Measurements from ENCODE around the gene TRIM63. TPM values are rescaled to one million over a fixed set of nuclear protein-coding genes. Genes with fewer than 3 reads are reported as not detected.

The TRIM63 gene
- total and polyA plus RNA-seq, 2 donors (not counting 3 experiments of a cell fraction or from before 2014, with no cell fraction given), result not detected

DNA sequence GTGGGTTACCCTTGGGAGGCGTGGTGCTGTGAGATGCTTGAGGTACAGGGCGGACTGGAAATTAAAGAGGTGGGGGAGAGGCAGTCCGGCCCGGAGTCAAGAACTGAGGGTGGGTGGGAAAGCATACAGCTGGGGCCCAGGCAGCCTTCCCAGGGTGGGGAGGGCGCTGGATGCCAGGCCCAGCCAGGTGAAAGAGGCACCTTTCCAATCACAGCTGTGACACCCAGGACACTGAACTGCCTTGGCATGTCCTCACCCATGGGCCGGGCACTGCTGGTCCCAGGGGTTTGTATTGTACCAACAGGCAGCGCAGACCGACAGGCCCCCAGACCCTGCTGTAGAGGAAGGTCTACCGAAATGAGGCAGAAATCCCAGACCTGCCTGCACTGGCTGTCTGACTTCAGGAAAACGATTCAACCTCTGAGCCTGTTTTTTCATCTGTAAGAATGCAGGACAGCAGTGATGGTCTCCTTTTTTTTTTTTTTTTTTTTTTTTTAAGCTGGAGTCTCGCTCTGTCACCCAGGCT is 30.6 kb downstream of the TRIM63 start:
- CTCF ChIA-PET, result interaction anchor here (0.7 to 4.3 kb wide), 25 partner anchors 8 to 751 kb away, joined by 3 to 151 read pairs (median 7); partner anchors contain the start of genes C1orf232, CEP85, PAFAH2 and PIGV
- no peak overlapping the region for H3K9ac ChIP-seq (replicated peaks; ENCODE audit: extremely low read depth, insufficient read depth, low read length)
- H3K79me2 ChIP-seq (ENCODE audit: control insufficient read depth, insufficient read depth, low read length), result no peaks in the 10 kb centered on the region
- no TSS peak for BruUV-seq (replicated peaks)
- no peaks in the 10 kb centered on the region for H3K9me3 ChIP-seq (replicated peaks; ENCODE audit: control insufficient read depth, insufficient read depth, low read length)
- no peaks in the 10 kb centered on the region for H3K36me3 ChIP-seq (ENCODE audit: control insufficient read depth in 2 of 2, extremely low read depth in 1 of 2, insufficient read depth in 2 of 2, low read length in 2 of 2)
- peaks cover 15% of the 10 kb centered on the region for H3K4me1 ChIP-seq (ENCODE audit: control insufficient read depth, extremely low read depth, insufficient read depth, low read length)
- no peak for FAIRE-seq
- TF ChIP-seq MYC (IDR thresholded peaks at IDR 0.05; ENCODE audit: low read depth, low read length) (no peak), FOS (IDR thresholded peaks at IDR 0.05; ENCODE audit: borderline replicate concordance, insufficient read depth, low read length) (no peak), GATA2 (IDR thresholded peaks at IDR 0.05; ENCODE audit: insufficient read depth, insufficient read length, low read depth, low read length) (no peak), POLR2AphosphoS5 (IDR thresholded peaks at IDR 0.05; ENCODE audit: insufficient read depth, low read depth, low read length) (no peak), EZH2 (IDR thresholded peaks at IDR 0.05; ENCODE audit: borderline replicate concordance, low read depth, low read length, severe bottlenecking) (no peak), POLR2A (IDR thresholded peaks at IDR 0.05; ENCODE audit: low read depth, low read length) (no peak)
- TF ChIP-seq, protein P1, sequence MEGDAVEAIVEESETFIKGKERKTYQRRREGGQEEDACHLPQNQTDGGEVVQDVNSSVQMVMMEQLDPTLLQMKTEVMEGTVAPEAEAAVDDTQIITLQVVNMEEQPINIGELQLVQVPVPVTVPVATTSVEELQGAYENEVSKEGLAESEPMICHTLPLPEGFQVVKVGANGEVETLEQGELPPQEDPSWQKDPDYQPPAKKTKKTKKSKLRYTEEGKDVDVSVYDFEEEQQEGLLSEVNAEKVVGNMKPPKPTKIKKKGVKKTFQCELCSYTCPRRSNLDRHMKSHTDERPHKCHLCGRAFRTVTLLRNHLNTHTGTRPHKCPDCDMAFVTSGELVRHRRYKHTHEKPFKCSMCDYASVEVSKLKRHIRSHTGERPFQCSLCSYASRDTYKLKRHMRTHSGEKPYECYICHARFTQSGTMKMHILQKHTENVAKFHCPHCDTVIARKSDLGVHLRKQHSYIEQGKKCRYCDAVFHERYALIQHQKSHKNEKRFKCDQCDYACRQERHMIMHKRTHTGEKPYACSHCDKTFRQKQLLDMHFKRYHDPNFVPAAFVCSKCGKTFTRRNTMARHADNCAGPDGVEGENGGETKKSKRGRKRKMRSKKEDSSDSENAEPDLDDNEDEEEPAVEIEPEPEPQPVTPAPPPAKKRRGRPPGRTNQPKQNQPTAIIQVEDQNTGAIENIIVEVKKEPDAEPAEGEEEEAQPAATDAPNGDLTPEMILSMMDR (IDR thresholded peaks at IDR 0.05; ENCODE audit: extremely low read depth in 1 of 2, insufficient read depth in 1 of 2, low read depth in 1 of 2, low read length in 2 of 2), result no peak
- TF ChIP-seq, protein P2, sequence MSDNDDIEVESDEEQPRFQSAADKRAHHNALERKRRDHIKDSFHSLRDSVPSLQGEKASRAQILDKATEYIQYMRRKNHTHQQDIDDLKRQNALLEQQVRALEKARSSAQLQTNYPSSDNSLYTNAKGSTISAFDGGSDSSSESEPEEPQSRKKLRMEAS (IDR thresholded peaks at IDR 0.05; ENCODE audit: insufficient read depth, insufficient read length), result no peak
- H2AFZ ChIP-seq (ENCODE audit: low read depth, low read length), result no peak overlapping the region
- no peak overlapping the region for H3K4me2 ChIP-seq (ENCODE audit: insufficient read depth, low read length)
- H3K27me3 ChIP-seq (ENCODE audit: control insufficient read depth in 2 of 2, insufficient read depth in 2 of 2, low read length in 2 of 2), result peaks cover 0 to 3% of the 10 kb centered on the region in 2 experiments
- dilution Hi-C loops (cut with MboI; ENCODE audit: extremely low pct_ligation_motif_present, low sequenced_read_pairs), result no loop called here
- no peak overlapping the region for H3K4me3 ChIP-seq (replicated peaks in 1 of 3; ENCODE audit: insufficient read depth in 1 of 3, low read depth in 1 of 3, low read length in 3 of 3)
- H4K20me1 ChIP-seq (replicated peaks; ENCODE audit: control insufficient read depth, extremely low read depth, insufficient read depth, low read length), result no peaks in the 10 kb centered on the region
- POLR2A ChIA-PET, result interaction anchor here (0.6 to 1.2 kb wide), 2 partner anchors 108 to 188 kb away, joined by 4 read pairs; no protein-coding TSS in a partner anchor
- intact Hi-C loops (cut with micrococcal nuclease), result loop anchor here (1.0 to 5.0 kb wide), 5 partner anchors 68 to 380 kb away; no protein-coding TSS in a partner anchor
- DNase-seq (ENCODE audit: low read depth, low spot score), result no peak
- H3K9me1 ChIP-seq (replicated peaks; ENCODE audit: control insufficient read depth, extremely low read depth, insufficient read depth, low read length), result no peaks in the 10 kb centered on the region
- no peak overlapping the region for H3K27ac ChIP-seq (ENCODE audit: insufficient read depth, low read depth, low read length)
